ENCODE data around the gene DNM3. TPM values are rescaled to one million over a fixed set of nuclear protein-coding genes. Genes with fewer than 3 reads are reported as not detected.

The DNM3 gene
- total and polyA plus RNA-seq, 2 donors (not counting 1 experiment from before 2014, with no cell fraction given): 1.0 to 1.3 TPM

DNA sequence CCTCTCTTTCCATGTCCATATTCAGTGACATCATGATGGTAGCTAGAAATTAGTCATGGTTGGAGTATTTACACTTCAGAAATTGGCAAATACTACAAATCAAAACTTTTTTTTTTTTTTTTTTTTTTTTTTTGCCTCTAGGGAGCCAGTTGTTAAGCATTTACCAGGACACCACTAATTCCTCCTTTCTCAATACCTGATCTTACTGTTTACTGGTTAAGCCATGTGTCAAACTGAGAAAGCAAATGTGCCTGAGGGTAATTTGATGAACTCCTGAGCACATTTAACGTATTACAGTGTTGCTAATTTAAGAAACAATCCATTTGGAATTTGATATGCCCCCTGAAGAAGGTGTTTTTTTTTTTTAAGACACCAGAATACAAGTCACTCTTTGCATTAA is 94.4 kb downstream of the DNM3 start:
- Histone ChIP-seq H3K4me3 (ENCODE audit: control extremely low read depth in 1 of 5, extremely low read depth in 1 of 5, insufficient read depth in 1 of 5, low read depth in 2 of 5, low read length in 4 of 5) (no peak overlapping the region), H3K79me2 (ENCODE audit: control insufficient read depth, insufficient read depth, low read length) (no peaks in the 10 kb centered on the region), H3K27ac (ENCODE audit: low read length in 2 of 2) (no peak overlapping the region), H4K20me1 (ENCODE audit: control insufficient read depth, insufficient read depth, low read length, poor library complexity, severe bottlenecking) (no peaks in the 10 kb centered on the region), H2AFZ (ENCODE audit: insufficient read depth, low read depth, low read length, poor library complexity, severe bottlenecking) (no peak overlapping the region), H3K9ac (ENCODE audit: low read length) (no peak overlapping the region), H3K4me1 (ENCODE audit: control insufficient read depth in 2 of 2, insufficient read depth in 2 of 2, low read length in 2 of 2) (no peaks in the 10 kb centered on the region), H3K27me3 (replicated peaks in 1 of 4; ENCODE audit: control extremely low read depth in 1 of 4, control insufficient read depth in 3 of 4, insufficient read depth in 4 of 4, low read length in 3 of 4) (no peaks in the 10 kb centered on the region), H3K9me3 (ENCODE audit: control extremely low read depth in 1 of 3, control insufficient read depth in 2 of 3, insufficient read depth in 1 of 3, low read length in 2 of 3) (no peaks in the 10 kb centered on the region), H3K36me3 (replicated peaks in 1 of 2; ENCODE audit: control extremely low read depth in 1 of 2, control insufficient read depth in 1 of 2, extremely low read depth in 1 of 2, insufficient read depth in 2 of 2, low read length in 1 of 2) (no peaks in the 10 kb centered on the region), H3K4me2 (replicated peaks; ENCODE audit: low read depth, low read length, poor library complexity, severe bottlenecking) (no peak overlapping the region)
- ATAC-seq (ENCODE audit: low read depth) (no peak), DNase-seq (no peak)
- Mint-ChIP-seq H3K27me3 (peaks cover 7% of the 10 kb centered on the region), H3K27ac (no peak overlapping the region), H3K9me3 (ENCODE audit: insufficient read depth) (no peaks in the 10 kb centered on the region), H3K4me3 (no peak overlapping the region), H3K4me1 (no peaks in the 10 kb centered on the region)
- no CpG with 5 or more reads among the region's 1 CpG for WGBS (ENCODE audit: insufficient coverage)
- ChIA-PET CTCF (no interaction called here), POLR2A (no interaction called here)
- intact Hi-C loops (cut with micrococcal nuclease): no loop called here
- TF ChIP-seq, protein P1, sequence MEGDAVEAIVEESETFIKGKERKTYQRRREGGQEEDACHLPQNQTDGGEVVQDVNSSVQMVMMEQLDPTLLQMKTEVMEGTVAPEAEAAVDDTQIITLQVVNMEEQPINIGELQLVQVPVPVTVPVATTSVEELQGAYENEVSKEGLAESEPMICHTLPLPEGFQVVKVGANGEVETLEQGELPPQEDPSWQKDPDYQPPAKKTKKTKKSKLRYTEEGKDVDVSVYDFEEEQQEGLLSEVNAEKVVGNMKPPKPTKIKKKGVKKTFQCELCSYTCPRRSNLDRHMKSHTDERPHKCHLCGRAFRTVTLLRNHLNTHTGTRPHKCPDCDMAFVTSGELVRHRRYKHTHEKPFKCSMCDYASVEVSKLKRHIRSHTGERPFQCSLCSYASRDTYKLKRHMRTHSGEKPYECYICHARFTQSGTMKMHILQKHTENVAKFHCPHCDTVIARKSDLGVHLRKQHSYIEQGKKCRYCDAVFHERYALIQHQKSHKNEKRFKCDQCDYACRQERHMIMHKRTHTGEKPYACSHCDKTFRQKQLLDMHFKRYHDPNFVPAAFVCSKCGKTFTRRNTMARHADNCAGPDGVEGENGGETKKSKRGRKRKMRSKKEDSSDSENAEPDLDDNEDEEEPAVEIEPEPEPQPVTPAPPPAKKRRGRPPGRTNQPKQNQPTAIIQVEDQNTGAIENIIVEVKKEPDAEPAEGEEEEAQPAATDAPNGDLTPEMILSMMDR (IDR thresholded peaks at IDR 0.05): no peak
- TF ChIP-seq EZH2 (IDR thresholded peaks at IDR 0.05; ENCODE audit: borderline replicate concordance, insufficient read depth, low read depth, low read length, poor library complexity, severe bottlenecking): no peak

DNA sequence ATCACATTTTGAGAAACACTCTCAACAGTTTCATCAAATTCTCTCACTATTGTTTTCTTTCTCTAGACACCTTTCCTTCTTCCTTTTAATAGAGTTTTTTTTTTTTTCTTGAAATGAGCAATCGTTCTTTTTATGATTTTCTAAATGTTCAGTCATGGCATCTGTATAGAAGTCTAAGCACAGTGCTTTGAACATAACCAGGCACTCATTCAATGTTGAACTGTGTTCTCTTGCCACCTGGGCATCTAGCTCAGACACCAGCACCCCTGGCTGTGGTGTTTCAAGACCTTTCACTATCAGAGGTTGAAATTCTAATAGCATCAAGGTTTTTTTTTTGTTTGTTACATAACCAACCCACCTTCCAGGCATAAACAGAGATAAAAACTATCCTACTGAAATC is 96.6 kb downstream of the DNM3 start:
- H3K27ac ChIP-seq (ENCODE audit: low read length in 2 of 2): no peak overlapping the region
- peaks cover 0 to 3% (median 0%) of the 10 kb centered on the region in 3 donors for H3K9me3 ChIP-seq (ENCODE audit: control extremely low read depth in 1 of 3, control insufficient read depth in 2 of 3, insufficient read depth in 1 of 3, low read length in 2 of 3)
- H3K27me3 Mint-ChIP-seq: peaks cover 6% of the 10 kb centered on the region
- H3K79me2 ChIP-seq (ENCODE audit: control insufficient read depth, insufficient read depth, low read length): no peaks in the 10 kb centered on the region
- H3K27ac Mint-ChIP-seq: no peak overlapping the region
- ChIA-PET CTCF (no interaction called here), POLR2A (no interaction called here)
- no peak overlapping the region for H3K4me3 Mint-ChIP-seq
- no peak overlapping the region for H2AFZ ChIP-seq (ENCODE audit: insufficient read depth, low read depth, low read length, poor library complexity, severe bottlenecking)
- no CpG with 5 or more reads among the region's 1 CpG for WGBS (ENCODE audit: insufficient coverage)
- no peak for TF ChIP-seq EZH2 (IDR thresholded peaks at IDR 0.05; ENCODE audit: borderline replicate concordance, insufficient read depth, low read depth, low read length, poor library complexity, severe bottlenecking)
- TF ChIP-seq, protein P1 (IDR thresholded peaks at IDR 0.05): no peak
- H3K4me3 ChIP-seq (ENCODE audit: control extremely low read depth in 1 of 5, extremely low read depth in 1 of 5, insufficient read depth in 1 of 5, low read depth in 2 of 5, low read length in 4 of 5): no peak overlapping the region
- H4K20me1 ChIP-seq (ENCODE audit: control insufficient read depth, insufficient read depth, low read length, poor library complexity, severe bottlenecking): no peaks in the 10 kb centered on the region
- no peaks in the 10 kb centered on the region for H3K27me3 ChIP-seq (replicated peaks in 1 of 4; ENCODE audit: control extremely low read depth in 1 of 4, control insufficient read depth in 3 of 4, insufficient read depth in 4 of 4, low read length in 3 of 4)
- H3K9me3 Mint-ChIP-seq (ENCODE audit: insufficient read depth): no peaks in the 10 kb centered on the region
- ATAC-seq (ENCODE audit: low read depth) (no peak), DNase-seq (no peak)
- H3K36me3 ChIP-seq (replicated peaks in 1 of 2; ENCODE audit: control extremely low read depth in 1 of 2, control insufficient read depth in 1 of 2, extremely low read depth in 1 of 2, insufficient read depth in 2 of 2, low read length in 1 of 2): no peaks in the 10 kb centered on the region
- H3K4me1 Mint-ChIP-seq: no peaks in the 10 kb centered on the region
- H3K4me1 ChIP-seq (ENCODE audit: control insufficient read depth in 2 of 2, insufficient read depth in 2 of 2, low read length in 2 of 2): no peaks in the 10 kb centered on the region
- no peak overlapping the region for H3K9ac ChIP-seq (ENCODE audit: low read length)
- intact Hi-C loops (cut with micrococcal nuclease): no loop called here
- H3K4me2 ChIP-seq (replicated peaks; ENCODE audit: low read depth, low read length, poor library complexity, severe bottlenecking): no peak overlapping the region
